GOT3 (cell line): ENCODE measurements around the gene ANKS1A.
"Not testable (repeated sequence)": the region's sequence is repeated elsewhere in the genome, so short reads cannot be mapped to it uniquely, and the experiment has no call there.

ENCODE experiments used
- DNase-seq: peaks from one replicate; lab custom pipeline; 2025; ENCODE audit warnings: mixed read lengths; lab: John Stamatoyannopoulos, UW

The ANKS1A gene

DNA sequence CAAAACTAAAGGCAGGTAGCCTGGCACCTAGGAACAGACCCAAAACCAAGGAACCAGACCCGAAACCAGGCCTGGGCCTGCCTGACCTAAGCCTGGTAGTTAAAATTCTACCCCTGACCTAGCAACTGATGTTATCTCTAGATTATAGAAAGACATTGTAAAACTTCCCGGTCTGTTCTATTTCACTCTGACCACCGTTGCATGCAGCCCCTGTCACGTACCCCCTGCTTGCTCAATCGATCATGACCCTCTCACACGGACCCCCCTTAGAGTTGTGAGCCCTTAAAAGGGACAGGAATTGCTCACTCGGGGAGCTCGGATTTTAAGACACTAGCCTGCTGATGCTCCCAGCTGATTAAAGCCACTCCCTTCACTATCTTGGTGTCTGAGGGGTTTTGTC, 109.4 kb downstream of the ANKS1A start:
- DNase-seq: not testable (repeated sequence)

DNA sequence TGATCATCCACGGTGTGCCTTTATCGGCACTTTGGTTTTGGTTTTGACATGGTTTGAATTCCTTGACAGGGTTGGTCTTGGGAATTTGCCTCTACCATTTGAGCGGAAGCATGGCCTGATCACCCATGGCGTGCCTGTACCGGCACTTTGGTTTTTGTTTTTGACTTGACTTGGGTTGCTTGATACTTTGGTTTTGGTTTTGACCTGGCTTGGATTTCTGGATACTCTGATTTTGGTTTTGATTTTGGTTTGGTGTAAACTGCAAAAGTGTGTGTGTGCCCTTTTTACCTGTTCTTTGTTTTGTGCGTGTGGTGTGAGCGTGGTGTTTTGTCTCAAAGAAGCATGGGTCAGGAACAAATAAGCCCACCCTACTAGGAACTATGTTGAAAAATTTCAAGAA, 110.1 kb downstream of the ANKS1A start:
- DNase-seq: not testable (repeated sequence)

- not testable (repeated sequence) for DNase-seq
Measured at GRCh38 chr6:34999962-35000361, 110.9 kb downstream of the ANKS1A start.

- not testable (repeated sequence) for DNase-seq
Measured at GRCh38 chr6:35001349-35001748, 112.3 kb downstream of the ANKS1A start.

GRCh38 chr6:35003886-35004530, 115.0 kb downstream of the ANKS1A start:
- not testable (repeated sequence) for DNase-seq

GRCh38 chr6:35007016-35007415, 118.0 kb downstream of the ANKS1A start:
- DNase-seq: no peak

- no peak for DNase-seq
Measured at GRCh38 chr6:35008858-35009257, 119.8 kb downstream of the ANKS1A start.

DNA sequence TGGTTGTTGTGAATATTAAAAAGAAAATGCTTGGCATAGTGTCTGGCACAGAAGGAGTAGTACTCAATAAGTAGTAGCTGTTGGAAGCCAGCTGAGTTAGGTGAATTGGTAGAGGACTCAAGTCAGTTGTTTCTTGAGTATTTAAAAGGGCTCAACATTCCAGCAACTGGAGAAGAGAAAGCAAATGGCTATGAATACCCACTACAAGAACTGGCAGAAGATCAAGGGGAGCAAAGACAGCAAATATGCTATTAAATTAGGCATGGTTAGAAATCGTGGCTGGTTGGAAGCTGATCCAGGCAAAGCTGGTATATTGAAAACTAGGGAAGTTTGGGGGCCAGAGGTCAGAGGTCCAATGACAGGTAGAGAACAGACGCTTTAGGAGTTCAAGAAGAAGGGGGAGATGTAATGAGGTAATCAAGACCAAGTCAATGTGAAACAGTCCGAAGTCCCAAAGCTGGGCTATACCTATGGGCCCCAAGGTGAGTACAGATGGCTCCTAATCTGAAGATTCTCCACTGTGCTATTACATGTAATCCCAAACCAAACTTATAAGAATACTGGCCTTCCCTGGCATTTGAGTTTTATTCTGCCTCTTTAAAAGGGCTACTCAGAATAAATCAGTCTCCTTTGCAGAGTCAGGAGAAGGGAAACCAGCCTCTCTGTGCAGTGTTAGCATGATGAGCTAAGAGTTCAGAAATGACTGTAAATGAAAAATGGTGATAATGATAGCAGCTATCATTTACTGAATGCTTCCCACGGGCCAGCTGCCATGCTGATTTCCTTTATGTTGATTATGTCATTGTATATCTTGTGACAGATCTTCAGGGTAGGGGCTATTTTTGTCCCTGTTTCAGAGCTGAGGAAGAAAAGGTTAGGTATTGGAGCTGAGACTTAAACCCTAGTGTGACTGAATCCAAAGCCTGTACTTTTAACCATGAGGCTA, 122.3 kb downstream of the ANKS1A start:
- DNase-seq: no peak

GRCh38 chr6:35013701-35014100, 124.6 kb downstream of the ANKS1A start:
- no peak for DNase-seq

DNA sequence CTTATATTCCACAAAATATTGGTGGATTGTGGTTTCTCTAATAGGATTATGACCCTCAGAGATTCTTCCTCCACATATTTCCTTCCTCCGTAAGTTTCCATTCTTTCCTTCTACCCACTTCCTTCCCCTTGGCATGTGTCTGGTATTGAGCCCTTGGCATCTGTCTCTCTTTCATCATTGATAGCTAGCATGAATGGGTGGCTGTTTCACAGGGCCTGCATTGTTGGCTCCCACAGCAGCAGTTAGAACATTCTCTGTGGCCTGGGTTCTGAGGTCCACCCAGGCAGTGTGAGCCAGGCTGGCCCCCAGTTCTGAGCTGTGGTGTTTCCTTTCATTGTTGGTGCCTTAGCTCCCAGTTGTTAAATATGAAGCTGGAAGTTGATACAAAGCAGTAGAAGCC, 125.3 kb downstream of the ANKS1A start:
- no peak for DNase-seq

GRCh38 chr6:35014786-35015185, 125.7 kb downstream of the ANKS1A start:
- DNase-seq: no peak

DNA sequence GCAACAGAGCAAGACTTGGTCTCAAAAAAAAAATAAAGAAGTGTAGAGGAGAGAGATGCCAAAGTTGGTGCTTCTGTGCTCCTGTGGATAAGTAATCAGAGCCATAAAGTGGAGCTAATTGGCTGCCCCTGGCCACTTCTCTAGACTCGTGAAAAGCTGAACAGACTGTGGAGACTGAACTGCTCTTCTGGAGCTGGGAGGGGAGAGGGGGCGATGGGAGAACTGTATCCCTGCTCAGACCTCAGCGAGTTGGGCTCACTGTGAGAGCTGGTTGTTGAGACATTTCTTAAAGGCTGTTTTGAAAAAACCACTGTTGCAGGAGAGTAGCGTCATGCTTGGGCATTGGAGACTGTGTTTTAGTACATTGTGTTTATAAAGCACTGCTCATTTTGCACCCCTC, 126.4 kb downstream of the ANKS1A start:
- DNase-seq: no peak

DNA sequence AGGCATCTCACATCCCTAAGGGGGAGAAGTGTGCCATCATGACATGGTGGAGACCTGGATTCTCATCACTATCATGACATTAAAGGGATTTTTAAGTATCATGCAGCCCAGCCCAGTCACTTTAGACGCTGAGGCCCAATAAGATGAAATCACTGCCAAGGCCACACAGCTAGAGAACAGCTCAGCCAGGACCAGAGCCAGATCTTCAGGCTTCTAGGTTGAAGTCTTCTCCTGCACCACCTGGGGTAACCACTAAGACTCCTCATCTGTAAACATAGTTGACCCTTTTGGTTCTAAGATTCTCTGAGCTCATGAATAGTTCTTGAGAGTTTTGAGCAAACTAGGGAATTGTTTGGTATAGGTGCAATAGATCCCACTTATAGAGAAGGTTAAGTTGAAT, 126.9 kb downstream of the ANKS1A start:
- no peak for DNase-seq

- no peak for DNase-seq
Measured at GRCh38 chr6:35016502-35017321, 127.7 kb downstream of the ANKS1A start.

DNA sequence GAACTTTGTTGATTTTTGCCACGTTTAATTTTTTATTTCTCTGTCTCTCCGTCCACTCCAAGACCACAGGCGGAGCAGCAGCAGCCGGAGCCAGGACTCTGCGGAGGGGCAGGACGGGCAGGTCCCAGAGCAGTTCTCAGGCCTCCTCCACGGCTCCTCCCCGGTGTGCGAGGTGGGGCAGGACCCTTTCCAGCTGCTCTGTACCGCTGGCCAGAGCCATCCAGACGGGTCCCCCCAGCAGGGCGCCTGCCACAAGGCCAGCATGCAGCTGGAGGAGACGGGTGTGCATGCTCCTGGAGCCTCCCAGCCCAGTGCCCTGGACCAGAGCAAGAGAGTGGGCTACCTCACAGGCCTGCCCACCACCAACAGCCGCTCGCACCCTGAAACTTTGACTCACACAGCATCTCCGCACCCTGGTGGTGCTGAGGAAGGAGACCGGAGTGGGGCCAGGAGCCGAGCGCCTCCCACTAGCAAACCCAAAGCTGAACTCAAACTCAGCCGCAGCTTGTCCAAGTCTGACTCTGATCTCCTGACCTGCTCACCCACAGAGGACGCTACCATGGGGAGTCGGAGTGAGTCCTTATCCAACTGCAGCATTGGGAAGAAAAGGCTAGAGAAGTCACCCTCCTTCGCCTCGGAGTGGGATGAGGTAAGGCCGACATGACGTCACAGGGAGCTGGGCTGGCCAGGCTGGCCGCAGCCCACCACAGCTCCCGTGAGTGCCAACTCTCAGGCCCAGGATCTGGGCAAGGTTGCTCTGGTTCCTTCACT, 128.5 kb downstream of the ANKS1A start:
- DNase-seq: no peak

- no peak for DNase-seq
Measured at GRCh38 chr6:35018182-35018519, 129.1 kb downstream of the ANKS1A start.

GRCh38 chr6:35018746-35019145, 129.7 kb downstream of the ANKS1A start:
- DNase-seq: no peak

- no peak for DNase-seq
Measured at GRCh38 chr6:35019171-35019570, 130.1 kb downstream of the ANKS1A start.

DNA sequence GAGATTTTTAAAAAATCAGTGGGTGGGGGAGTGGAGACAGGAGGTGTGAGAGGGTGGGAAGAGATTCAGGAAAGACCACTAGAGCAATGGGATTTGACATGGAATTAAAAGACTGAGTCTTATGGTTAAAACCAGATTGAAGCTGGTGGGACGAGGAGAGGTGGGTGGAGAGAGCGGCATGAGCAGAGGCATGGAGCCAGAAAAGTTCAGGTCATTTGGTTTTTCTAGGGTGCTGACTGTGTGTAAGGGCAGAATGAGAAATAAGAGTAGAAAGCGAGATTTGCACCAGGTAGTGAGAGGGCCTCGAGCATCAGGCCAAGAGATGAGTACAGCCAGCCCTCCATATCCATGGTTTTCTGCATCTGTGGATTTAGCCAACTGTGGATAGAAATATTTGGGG, 130.8 kb downstream of the ANKS1A start:
- no peak for DNase-seq

DNA sequence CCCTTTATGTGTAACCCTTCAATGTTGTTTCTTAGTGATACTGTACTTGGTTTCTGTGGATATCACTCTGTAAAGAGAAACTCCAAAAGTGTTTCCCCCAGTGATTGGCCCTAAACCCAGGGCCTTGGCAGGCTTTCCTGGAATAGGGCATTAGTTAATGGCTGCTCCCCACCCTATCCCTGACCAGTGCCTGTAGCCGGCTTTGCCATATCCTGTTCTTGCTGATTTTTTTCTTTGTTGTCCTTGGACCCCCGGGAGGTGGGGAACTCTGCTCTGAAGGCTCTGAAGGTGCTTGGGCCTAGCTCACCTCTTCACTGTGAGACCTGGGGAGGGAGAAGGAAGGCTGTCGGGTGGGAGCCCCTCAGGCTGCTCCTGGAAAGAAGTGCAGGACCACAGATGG, 131.9 kb downstream of the ANKS1A start:
- no peak for DNase-seq

DNA sequence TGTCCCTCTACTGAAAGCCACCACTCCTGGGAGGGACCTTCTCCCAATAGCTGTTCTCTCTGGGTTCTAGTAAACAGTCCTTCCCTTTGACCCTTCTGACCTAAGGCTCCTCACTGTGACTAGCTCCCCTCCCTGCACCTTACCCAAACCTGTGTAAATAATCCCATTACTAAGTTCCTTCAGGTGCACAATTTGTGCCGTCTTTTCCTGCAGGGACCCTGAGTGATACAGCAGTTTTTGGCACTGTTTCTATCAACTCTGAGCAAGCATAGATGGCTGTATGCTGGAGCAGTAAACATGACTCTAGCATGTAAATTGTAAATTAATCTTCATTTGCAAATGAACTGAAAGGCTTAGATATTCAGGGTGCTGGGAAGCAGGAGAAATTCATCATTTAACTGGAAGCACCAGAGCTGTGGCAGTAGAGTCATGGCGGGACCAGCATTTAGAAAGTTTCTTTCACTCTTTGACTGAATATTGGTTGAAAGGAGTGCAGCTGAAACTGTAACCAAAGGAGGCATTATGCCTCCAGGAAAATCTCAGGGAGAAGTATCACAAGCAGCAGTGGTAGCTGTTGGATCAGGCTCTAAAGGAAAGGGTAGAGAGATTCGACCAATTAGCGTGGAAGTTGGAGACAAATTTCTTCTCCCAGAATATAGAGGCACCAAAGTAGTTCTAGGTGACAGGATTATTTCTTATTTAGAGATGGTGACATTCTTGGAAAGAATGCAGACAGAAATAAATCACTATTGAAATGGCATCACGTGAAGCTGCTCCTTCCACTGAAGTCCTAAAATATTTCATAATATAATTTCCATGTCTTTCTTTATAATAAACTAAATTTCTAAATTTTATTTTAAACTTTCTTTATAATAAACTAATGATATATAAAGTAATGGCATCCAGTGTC, 134.3 kb downstream of the ANKS1A start:
- DNase-seq: no peak
